LoVo (cell line): ENCODE results near the gene PSMD4.

Experiments used
- DNase-seq: peaks from one replicate; pipeline ENCODE4 v3.0.0-alpha.2; 2016; ENCODE audit warnings: low spot score

The PSMD4 gene

GRCh38 chr1:151294742-151295462, 40.4 kb downstream of the PSMD4 start:
- no peak for DNase-seq

DNA sequence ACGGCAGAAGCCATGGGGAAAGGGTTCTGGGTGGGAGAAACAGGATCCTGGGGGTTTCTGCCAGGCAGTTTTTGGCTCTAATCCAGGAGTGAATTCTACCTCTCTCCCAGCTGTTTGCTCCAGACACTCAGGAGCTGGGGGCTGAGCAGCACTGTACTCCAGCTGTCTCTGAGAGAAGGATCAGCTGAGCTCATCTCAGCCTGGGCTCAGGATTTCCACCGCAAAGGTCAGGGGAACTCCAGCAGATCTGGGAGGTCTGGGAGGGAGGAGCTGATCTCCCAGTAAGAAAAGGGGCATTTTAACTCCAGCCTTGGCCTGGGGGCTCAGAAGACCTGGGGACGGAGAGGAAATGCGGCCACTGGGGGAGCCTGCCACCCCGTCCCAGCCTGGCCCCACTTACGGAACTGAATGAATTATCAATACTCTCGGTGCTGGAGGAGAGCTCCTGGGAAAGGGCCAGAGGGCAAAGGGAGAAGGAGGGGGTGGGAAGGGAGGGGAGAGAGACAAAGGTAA, 55.3 kb downstream of the PSMD4 start:
- DNase-seq, result no peak

DNA sequence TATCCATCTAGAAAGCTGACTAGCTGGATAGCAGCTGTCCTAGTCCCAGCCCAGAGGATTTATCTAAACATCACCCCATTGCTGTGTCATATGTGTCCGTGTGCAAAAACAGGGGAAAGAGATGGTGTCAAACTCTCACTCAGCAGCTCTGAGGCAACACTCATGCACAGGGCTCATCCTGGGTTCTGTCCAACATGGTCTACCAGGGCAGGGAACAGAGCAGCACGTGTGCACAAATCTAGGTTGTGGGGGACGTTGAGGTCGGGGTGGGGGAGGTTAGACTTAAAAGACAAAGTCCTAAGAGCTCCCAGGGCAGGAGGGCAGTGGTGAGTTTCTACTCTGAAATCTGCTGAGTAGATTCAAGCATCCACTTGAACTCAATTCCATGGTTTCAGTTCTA, 56.5 kb downstream of the PSMD4 start:
- no peak for DNase-seq

DNA sequence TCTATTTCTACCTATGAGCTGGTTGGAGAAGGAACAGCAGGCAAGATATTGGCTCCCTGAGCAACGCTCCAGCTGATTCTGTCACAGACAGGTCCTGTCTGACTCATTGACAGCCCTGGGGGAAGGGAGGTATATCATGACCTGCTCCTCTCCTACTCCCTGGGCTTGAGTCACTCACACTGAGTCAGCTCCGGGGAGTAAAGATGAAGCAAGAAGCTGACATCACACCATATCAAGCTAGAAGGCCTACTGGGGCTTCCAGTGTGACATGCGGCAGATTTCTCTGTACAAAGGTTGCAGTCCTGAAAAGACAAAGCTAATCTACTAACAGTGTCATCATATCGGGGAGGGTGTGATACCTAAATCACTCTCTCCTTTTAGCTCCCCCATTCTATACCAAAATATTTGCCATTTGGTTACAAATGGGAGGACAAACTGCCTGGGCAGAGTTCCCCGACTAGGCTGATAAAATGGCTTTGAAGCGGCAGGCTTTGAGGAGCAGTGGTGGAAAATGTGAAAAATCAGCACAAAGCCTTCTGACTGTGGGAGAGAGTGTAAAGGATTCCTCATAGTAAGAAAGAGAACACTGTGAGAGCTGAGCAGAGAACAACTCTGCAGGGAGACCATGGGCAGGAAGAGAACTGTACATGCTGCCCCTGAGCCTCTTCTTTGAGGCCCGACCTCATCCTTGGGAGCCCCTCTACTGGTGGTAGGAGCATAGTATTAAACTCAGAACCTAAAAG, 57.2 kb downstream of the PSMD4 start:
- DNase-seq, result peak; percentile 91

GRCh38 chr1:151312411-151312810, 57.9 kb downstream of the PSMD4 start:
- DNase-seq, result no peak

- no peak for DNase-seq
These were observed 58.3 kb downstream of the PSMD4 start for GRCh38 chr1:151312826-151313225.

GRCh38 chr1:151313501-151313900, 59.0 kb downstream of the PSMD4 start:
- no peak for DNase-seq

DNA sequence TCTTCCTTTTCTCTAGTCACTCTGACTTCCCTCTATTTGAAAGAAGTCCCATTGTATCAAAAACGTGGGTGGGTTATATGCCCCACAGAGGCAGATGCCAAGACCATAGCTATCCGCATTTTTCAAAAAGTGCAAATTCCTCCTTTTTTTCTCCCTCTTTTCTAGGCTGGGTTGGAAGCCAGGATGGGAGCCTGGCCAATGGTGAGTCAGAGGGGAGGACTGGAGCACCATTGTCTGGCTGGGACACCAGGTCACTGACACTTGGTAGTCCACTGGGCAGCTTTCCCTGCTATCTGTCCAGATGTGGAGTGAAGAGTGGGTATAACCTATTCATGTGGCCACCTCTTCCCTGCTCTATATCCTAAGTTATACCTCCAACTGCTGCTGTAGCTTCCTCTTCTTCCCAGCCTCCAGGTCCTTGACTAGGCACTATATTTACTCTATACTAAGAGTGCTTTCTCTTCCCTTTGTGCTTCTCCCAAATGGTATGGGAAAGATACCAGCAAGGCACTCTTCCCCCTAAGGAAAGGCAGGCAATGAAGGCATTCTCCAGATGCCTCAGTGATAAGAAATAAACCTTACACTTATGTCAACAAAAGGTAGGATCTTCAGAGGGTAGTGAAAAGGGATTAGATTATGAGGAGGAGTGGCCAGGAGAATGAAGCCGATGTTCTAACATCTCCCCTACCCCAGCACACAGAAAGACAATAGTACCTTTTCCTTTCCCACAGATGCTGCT, 59.8 kb downstream of the PSMD4 start:
- no peak for DNase-seq

GRCh38 chr1:151315565-151316235, 61.2 kb downstream of the PSMD4 start:
- DNase-seq, result no peak
